ENCODE results near the gene WDR27.
"Not testable (repeated sequence)": the region's sequence is repeated elsewhere in the genome, so short reads cannot be mapped to it uniquely, and the experiment has no call there.

WDR27 gene

GRCh38 chr6:169661391-169661756 lies 40.5 kb downstream of the WDR27 start:
- DNase-seq (ENCODE audit: low spot score): no peak

DNA sequence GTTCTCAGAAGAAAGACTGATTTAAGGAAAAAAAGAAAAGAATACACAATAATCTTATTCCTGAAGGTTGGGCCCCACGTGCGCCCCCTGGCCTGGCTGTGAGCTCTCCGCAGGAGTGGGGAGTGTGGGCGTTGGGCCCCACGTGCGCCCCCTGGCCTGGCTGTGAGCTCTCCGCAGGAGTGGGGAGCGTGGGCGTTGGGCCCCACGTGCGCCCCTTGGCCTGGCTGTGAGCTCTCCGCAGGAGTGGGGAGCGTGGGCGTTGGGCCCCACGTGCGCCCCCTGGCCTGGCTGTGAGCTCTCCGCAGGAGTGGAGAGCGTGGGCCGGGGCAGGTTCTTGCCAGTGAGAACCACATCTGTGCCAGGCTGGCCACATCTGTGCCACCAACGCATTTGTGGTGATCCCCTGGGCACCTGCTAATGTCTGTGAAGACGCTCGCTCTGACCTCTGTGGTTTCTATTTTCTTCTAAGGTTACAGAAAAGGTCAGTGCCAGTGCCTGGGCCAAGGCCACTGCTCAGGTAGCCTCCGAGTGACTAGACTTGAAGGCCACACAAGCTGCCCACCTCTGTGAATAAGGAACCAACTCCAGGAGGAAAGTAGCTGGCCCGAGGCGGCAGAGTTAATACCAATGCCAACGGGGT lies 41.0 kb downstream of the WDR27 start:
- DNase-seq (ENCODE audit: low spot score): no peak

- DNase-seq (ENCODE audit: low spot score): no peak
These were observed 41.8 kb downstream of the WDR27 start for GRCh38 chr6:169659820-169660610.

GRCh38 chr6:169657284-169657610 lies 44.6 kb downstream of the WDR27 start:
- DNase-seq (ENCODE audit: low spot score): no peak

DNA sequence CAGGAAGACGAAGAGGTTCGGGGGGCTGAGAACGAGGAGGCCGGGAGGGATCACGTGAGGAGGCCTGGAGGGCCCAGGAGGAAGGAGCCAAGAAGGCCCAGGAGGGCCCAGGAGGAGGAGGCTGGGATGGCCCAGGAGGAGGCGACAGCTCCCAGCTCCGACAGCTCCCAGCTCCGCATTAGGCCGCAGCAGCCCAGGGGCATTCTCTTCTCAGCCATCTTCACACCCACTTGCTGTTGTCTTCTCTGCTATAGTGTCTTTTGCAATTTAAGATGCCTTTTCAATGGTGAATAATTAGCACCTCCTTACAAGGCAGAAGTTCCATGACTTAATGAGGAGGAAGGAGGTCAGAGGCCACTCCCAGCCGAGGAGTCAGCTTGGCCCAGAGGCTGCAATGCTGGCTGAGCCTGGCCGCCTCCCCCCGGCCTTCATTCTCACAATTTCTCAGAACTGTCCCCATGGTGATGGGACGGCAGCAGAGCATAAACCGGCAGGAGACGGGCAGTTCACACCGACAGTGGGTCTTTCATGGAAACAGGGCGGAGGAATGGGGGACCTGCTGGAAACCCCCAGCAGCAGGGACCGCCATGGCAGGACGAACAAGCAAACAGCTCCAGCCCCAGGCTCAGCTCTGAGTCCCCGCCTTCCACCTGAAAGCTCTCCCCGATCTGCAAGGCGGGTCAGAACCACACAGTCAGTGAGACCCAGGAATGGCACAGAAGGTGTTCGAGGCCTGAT lies 45.1 kb downstream of the WDR27 start:
- no peak for DNase-seq (ENCODE audit: low spot score)

- no peak for DNase-seq (ENCODE audit: low spot score)
These were observed 47.0 kb downstream of the WDR27 start for GRCh38 chr6:169654598-169655391.

DNA sequence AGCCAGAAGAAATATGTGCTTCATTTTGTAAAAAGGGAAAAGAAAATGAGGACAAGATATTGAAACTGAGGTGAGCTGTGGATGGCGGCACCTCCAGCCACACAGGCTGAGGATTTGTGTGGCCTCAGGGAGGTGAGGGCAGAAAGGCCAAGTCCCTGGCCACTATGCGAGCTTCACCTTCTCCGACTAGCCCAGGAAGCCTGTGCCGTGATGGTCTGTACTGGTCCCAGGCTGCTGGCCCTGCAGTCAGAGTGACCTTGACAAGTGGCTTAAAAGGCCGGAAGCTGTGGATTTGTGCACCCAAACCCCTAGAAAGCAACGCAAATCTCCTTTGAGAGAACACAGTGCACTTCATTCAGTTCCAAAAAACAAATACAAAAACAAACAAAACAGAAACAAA lies 48.1 kb downstream of the WDR27 start:
- DNase-seq (ENCODE audit: low spot score): no peak

GRCh38 chr6:169652896-169653295 lies 48.9 kb downstream of the WDR27 start:
- DNase-seq (ENCODE audit: low spot score): no peak

- no peak for DNase-seq (ENCODE audit: low spot score)
These were observed 50.3 kb downstream of the WDR27 start for GRCh38 chr6:169651498-169651897.

- no peak for DNase-seq (ENCODE audit: low spot score)
These were observed 50.9 kb downstream of the WDR27 start for GRCh38 chr6:169650959-169651292.

DNA sequence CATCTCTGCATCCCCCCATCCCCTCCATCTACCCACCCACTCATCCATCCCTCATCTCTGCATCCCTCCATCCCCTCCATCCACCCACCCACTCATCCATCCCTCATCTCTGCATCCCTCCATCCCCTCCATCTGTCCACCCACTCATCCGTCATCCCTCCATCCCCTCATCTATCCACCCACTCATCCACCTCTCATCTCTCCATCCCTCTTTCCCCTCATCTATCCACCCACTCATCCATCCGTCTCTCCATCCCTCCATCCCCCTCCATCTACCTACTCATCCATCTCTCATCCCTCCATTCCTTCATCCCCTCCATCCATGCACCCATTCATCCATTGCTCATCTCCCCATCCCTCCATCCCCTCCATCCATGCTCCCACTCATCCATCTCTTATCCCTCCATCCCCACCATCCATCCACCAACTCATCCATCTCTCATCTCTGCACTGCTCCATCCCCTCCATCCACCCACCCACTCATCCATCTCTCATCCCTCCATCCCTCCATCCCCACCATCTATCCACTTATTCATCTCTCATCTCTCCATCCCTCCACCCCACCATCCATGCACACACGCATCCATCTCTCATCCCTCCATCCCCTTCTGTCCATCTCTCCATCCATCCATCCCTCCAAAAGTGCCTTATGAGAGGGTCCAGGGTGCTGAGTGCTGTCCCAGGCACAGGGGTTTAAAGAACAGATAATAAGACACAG lies 51.4 kb downstream of the WDR27 start:
- DNase-seq (ENCODE audit: low spot score): no peak

- no peak for DNase-seq (ENCODE audit: low spot score)
These were observed 53.2 kb downstream of the WDR27 start for GRCh38 chr6:169648617-169649016.

GRCh38 chr6:169648092-169648491 lies 53.7 kb downstream of the WDR27 start:
- no peak for DNase-seq (ENCODE audit: low spot score)

GRCh38 chr6:169647637-169648036 lies 54.2 kb downstream of the WDR27 start:
- DNase-seq (ENCODE audit: low spot score): no peak

DNA sequence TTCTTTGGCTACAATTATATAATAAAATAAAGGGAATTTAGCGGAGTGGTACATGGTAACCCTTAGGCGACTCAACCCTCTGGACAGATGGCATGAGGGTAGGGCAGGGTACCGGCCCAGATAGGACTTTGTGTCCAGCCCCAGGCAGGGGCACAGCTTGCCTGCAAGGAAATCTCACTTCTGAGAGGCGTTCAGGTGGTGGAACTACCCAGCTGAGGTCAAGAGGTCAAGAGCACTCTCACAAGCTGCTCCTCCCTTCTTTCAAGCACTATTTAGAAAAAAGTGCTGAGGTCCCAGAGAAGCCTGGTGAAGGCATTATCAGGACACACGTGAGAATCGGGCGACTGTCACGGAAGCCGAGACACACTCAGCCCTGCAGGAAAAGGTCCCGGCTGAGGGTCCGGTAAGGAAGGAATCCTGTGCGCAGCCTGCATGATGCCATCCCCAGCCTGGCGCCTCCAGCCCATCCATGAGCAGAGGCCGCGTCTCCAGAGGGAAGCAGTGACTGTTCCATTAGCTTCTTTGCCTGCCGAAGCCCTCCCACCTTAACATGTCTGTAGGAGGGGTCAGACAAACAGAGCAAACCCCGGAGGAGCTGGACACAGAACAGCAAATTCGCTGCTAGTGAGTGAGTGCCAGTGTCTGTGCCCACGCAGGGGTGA lies 54.8 kb downstream of the WDR27 start:
- no peak for DNase-seq (ENCODE audit: low spot score)

GRCh38 chr6:169645459-169645858 lies 56.4 kb downstream of the WDR27 start:
- DNase-seq (ENCODE audit: low spot score): not testable (repeated sequence)

DNA sequence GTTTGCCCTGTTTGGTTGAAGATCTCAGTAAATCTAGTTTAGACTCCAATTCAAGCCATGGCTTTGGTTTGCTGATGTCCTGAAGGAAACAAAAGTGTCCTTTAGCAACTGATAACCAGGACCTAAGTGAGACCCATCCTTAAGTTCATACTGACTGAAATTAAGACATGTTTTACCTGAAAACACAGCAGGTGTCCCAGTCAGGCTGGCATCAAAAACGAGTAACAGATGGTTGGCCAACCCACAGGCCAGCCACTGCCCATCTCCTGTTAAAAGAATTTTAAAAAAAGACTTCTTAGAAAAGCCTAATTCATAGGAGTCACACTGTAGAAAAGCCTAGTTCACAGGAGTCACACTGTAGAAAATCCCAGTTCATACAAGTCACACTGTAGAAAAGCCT lies 58.3 kb downstream of the WDR27 start:
- no peak for DNase-seq (ENCODE audit: low spot score)

DNA sequence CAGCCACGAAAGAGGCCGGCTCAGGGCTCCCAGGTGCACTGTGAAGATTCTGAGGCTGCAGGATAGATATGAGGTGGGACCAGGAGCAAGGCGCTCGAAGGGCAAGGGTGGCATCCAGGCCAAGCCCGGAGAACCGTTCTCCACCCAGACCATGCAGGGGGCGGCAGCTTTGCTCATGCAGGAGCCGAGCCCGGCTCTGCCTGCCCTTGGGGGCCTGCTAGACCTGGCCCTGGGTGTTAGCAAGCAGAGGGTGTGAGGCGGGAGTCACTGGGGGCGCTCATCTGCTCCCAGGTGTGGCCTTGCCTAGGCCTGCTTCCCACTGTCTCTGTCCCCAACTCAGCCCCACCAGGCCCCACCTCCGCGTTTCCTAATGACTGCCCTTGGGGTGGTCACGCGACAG lies 59.4 kb downstream of the WDR27 start:
- DNase-seq (ENCODE audit: low spot score): no peak

GRCh38 chr6:169641461-169642085 lies 60.3 kb downstream of the WDR27 start:
- no peak for DNase-seq (ENCODE audit: low spot score)

GRCh38 chr6:169640983-169641382 lies 60.8 kb downstream of the WDR27 start:
- no peak for DNase-seq (ENCODE audit: low spot score)

DNA sequence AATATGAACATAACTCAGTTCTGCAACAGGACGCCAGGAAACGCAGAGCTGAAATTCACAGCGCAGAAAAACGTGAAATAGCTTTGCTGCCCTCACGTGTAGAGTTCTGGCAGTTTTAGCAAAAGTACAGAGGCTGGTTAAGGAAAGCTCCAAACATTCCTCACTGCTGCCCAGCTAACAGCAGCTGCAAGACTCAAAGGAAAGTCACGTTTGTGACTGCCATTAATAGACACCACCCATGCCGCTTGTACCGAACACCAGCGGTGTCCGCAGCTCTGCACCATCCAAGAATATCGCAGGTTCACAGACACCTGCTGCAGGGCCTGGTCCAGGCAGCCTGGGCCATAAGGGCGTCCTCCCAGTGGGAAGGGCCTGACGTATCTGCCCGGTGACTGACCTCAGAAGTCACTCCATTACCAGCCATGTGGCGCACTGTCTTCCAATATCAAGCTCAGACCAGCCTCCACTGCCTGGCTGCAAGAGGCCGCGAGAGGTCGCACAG lies 61.4 kb downstream of the WDR27 start:
- DNase-seq (ENCODE audit: low spot score): peak; percentile 75

All from GM03348 (cell line).